GM23338 (cell line): ENCODE data around the gene SYNPO2. TPM values are rescaled to one million over a fixed set of nuclear protein-coding genes. Genes with fewer than 3 reads are reported as not detected.

Source experiments
- ATAC-seq: fragments of 200-7000 bp; cut with Tn5 transposase; 3 replicates; pipeline ENCODE4 v1.9.1; 2020
- DNase-seq: peaks from one replicate; pipeline ENCODE4 v3.0.0-alpha.2; 2015; ENCODE audit warnings: low spot score
- H2AFZ ChIP-seq: fragments of 200-600 bp; sonication (generic); 2 replicates; pipeline ENCODE4 v1.8.0; 2016; ENCODE audit warnings: antibody characterized with exemption, mild to moderate bottlenecking, moderate library complexity
- H3F3A ChIP-seq: fragments of 200-600 bp; sonication (generic); replicated peaks from 2 replicates; pipeline ENCODE4 v1.8.0; 2017; ENCODE audit warnings: antibody characterized with exemption, mixed run types, low read depth
- H3K27ac ChIP-seq: fragments of 200-600 bp; sonication (generic); 2 replicates; pipeline ENCODE4 v1.6.1; 2016; ENCODE audit warnings: low read depth
- H3K27me3 ChIP-seq: fragments of 200-600 bp; sonication (generic); 2 replicates; pipeline ENCODE4 v1.8.0; 2016; ENCODE audit warnings: mild to moderate bottlenecking, mixed run types, moderate library complexity; ENCODE audit not compliant: insufficient read depth
- H3K36me3 ChIP-seq: fragments of 200-600 bp; sonication (generic); 2 replicates; pipeline ENCODE4 v1.8.0; 2016; ENCODE audit warnings: mild to moderate bottlenecking; ENCODE audit not compliant: insufficient read depth
- H3K4me1 ChIP-seq: fragments of 200-600 bp; sonication (generic); 2 replicates; pipeline ENCODE4 v1.8.0; 2016; ENCODE audit warnings: mild to moderate bottlenecking, moderate library complexity; ENCODE audit not compliant: insufficient read depth
- H3K4me2 ChIP-seq: fragments of 200-600 bp; sonication (generic); 2 replicates; pipeline ENCODE4 v1.7.1; 2017; ENCODE audit warnings: mixed run types
- H3K4me3 ChIP-seq: fragments of 200-600 bp; sonication (generic); 2 replicates; pipeline ENCODE4 v1.6.1; 2016; ENCODE audit warnings: mixed run types
- H3K79me2 ChIP-seq: fragments of 200-600 bp; sonication (generic); replicated peaks from 2 replicates; pipeline ENCODE4 v1.8.0; 2017; ENCODE audit warnings: mild to moderate bottlenecking; ENCODE audit not compliant: insufficient read depth
- H3K9me2 ChIP-seq: fragments of 200-600 bp; sonication (generic); 2 replicates; pipeline ENCODE4 v1.8.0; 2017; ENCODE audit not compliant: insufficient read depth
- H4K20me1 ChIP-seq: fragments of 200-600 bp; sonication (generic); replicated peaks from 2 replicates; pipeline ENCODE4 v1.8.0; 2017; ENCODE audit warnings: mild to moderate bottlenecking; ENCODE audit not compliant: insufficient read depth
- H3K27ac Mint-ChIP-seq: 2 replicates; pipeline ENCODE4 v1.8.0; 2020; ENCODE audit warnings: inconsistent platforms, mild to moderate bottlenecking, moderate library complexity, mixed read lengths
- H3K27me3 Mint-ChIP-seq: 3 replicates; pipeline ENCODE4 v1.8.0; 2022; ENCODE audit warnings: low read depth, mild to moderate bottlenecking, moderate library complexity, mixed read lengths, inconsistent platforms; ENCODE audit not compliant: insufficient read depth, poor library complexity
- H3K36me3 Mint-ChIP-seq: 3 replicates; pipeline ENCODE4 v1.8.0; 2021; ENCODE audit warnings: low read depth, mild to moderate bottlenecking, inconsistent platforms, moderate library complexity, mixed read lengths
- H3K4me1 Mint-ChIP-seq: 3 replicates; pipeline ENCODE4 v1.8.0; 2020; ENCODE audit warnings: mild to moderate bottlenecking, inconsistent platforms, mixed read lengths
- H3K4me3 Mint-ChIP-seq: 3 replicates; pipeline ENCODE4 v1.8.0; 2021; ENCODE audit warnings: moderate library complexity, mild to moderate bottlenecking, inconsistent platforms, mixed read lengths
- H3K9me3 Mint-ChIP-seq: 3 replicates; pipeline ENCODE4 v1.8.0; 2020; ENCODE audit warnings: moderate library complexity, mild to moderate bottlenecking, inconsistent platforms, mixed read lengths
- CREB1 ChIP-seq: fragments of 250-450 bp; sonication (Bioruptor Pico); IDR thresholded peaks from 2 replicates; pipeline ENCODE4 v1.5.0; 2020; ENCODE audit warnings: low read depth, mild to moderate bottlenecking, moderate library complexity
- CTCF ChIP-seq, 2 experiments: fragments of 200-600 bp in 1 of 2; sonication (generic) in 1 of 2; conservative IDR thresholded peaks; 2 replicates each; pipeline versions ENCODE4 v1.5.1 to v1.6.1; 2016 to 2017; ENCODE audit warnings: antibody characterized with exemption in 2 of 2, low read depth in 2 of 2, mild to moderate bottlenecking in 2 of 2, moderate library complexity in 1 of 2
- ETS1 ChIP-seq: IDR thresholded peaks from 2 replicates; pipeline ENCODE4 v1.6.1; 2016; ENCODE audit warnings: antibody characterized with exemption
- EZH2 ChIP-seq: fragments of 200-600 bp; sonication (generic); IDR thresholded peaks from one replicate; pipeline ENCODE4 v1.8.0; 2017; ENCODE audit warnings: antibody characterized with exemption, mild to moderate bottlenecking, low read depth; ENCODE audit not compliant: unreplicated experiment
- EZH2phosphoT487 ChIP-seq: fragments of 200-600 bp; sonication (generic); IDR thresholded peaks from one replicate; pipeline ENCODE4 v1.8.1; 2018; ENCODE audit warnings: antibody characterized with exemption; ENCODE audit not compliant: unreplicated experiment
- JUNB ChIP-seq: IDR thresholded peaks from one replicate; pipeline ENCODE4 v1.6.1; 2016; ENCODE audit warnings: antibody characterized with exemption; ENCODE audit not compliant: unreplicated experiment
- NANOG ChIP-seq: IDR thresholded peaks from 2 replicates; pipeline ENCODE4 v1.6.1; 2016; ENCODE audit warnings: antibody characterized with exemption, borderline replicate concordance
- POLR2AphosphoS5 ChIP-seq: IDR thresholded peaks from 2 replicates; pipeline ENCODE4 v1.6.1; 2016; ENCODE audit warnings: antibody characterized with exemption, low read depth
- STAT1 ChIP-seq: IDR thresholded peaks from one replicate; pipeline ENCODE4 v1.6.1; 2016; ENCODE audit warnings: antibody characterized with exemption; ENCODE audit not compliant: unreplicated experiment
- ZNF114 ChIP-seq: fragments of 250-450 bp; sonication (Bioruptor Pico); IDR thresholded peaks from 2 replicates; pipeline ENCODE4 v1.5.0; 2020; ENCODE audit warnings: mild to moderate bottlenecking, moderate library complexity
- ZNF331 ChIP-seq: fragments of 250-450 bp; sonication (Bioruptor Pico); IDR thresholded peaks from 2 replicates; pipeline ENCODE4 v1.5.0; 2020; ENCODE audit warnings: low read depth, mild to moderate bottlenecking, moderate library complexity
- polyA plus RNA-seq: library from polyadenylated mRNA; unstranded; fragments of >200 nt; fragmentation: Nextera tagmentation; extraction: Ambion mirVana; gene quantifications from 2 replicates; pipeline ENCODE4 v1.2.1, GENCODE V29; 2016
- total RNA-seq: library from RNA; depleted of rRNA; stranded (reverse); fragments of >200 nt; shearing (Covaris generic); gene quantifications from 2 replicates; pipeline ENCODE4 v1.2.3, GENCODE V29; 2014
- TF ChIP-seq, protein P1 (sequence below): IDR thresholded peaks from one replicate; pipeline ENCODE4 v1.6.1; 2018; ENCODE audit warnings: antibody characterized with exemption; ENCODE audit not compliant: unreplicated experiment
- TF ChIP-seq, protein P2 (sequence below): fragments of 250-450 bp; sonication (Bioruptor Pico); IDR thresholded peaks from 2 replicates; pipeline ENCODE4 v1.5.0; 2020; ENCODE audit warnings: mild to moderate bottlenecking, moderate library complexity

SYNPO2 gene
- total and polyA plus RNA-seq, 2 experiments from 2014 or later: 2.1 to 3.4 TPM

DNA sequence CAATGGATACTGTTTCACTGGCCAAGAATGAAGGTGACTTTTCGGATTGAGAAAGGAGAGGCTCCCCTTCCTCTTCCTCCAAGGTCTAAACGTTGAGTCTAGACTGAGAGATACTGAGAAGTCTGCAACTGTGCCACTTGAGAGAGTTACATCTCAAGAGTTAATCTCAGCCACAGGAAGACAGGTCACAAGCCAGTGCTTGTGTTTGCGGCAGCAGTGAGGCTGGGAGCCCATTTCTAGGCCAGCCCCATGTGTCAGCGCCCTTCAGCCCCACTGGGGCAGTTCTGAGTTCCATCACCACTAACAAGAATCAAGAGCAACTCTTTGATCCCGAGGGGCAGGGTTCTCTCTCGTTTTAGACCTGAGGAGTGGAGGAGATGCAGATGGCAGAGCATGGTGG, 45.4 kb upstream of the SYNPO2 start:
- 0 out of 2 replicates have a peak overlapping the region, but pooled peaks have one; percentile 72 for H3K27ac Mint-ChIP-seq

More for the DNA sequence above, 45.4 kb upstream of the SYNPO2 start:
- Histone ChIP-seq H3K4me3 (no peak overlapping the region), H3K4me1 (peaks cover 33% of the 10 kb centered on the region), H3K4me2 (no peak overlapping the region), H2AFZ (no peak overlapping the region), H3K27me3 (no peaks in the 10 kb centered on the region), H3K9me2 (no peaks in the 10 kb centered on the region), H3K36me3 (no peaks in the 10 kb centered on the region), H3F3A (no peaks in the 10 kb centered on the region), H3K79me2 (no peaks in the 10 kb centered on the region), H4K20me1 (no peaks in the 10 kb centered on the region), H3K27ac (no peak overlapping the region)
- ATAC-seq: no peak
- no peaks in the 10 kb centered on the region for H3K27me3 Mint-ChIP-seq
- no peak for DNase-seq
- TF ChIP-seq CREB1 (CRISPR knock-in tag): no peak
- TF ChIP-seq, protein P1, sequence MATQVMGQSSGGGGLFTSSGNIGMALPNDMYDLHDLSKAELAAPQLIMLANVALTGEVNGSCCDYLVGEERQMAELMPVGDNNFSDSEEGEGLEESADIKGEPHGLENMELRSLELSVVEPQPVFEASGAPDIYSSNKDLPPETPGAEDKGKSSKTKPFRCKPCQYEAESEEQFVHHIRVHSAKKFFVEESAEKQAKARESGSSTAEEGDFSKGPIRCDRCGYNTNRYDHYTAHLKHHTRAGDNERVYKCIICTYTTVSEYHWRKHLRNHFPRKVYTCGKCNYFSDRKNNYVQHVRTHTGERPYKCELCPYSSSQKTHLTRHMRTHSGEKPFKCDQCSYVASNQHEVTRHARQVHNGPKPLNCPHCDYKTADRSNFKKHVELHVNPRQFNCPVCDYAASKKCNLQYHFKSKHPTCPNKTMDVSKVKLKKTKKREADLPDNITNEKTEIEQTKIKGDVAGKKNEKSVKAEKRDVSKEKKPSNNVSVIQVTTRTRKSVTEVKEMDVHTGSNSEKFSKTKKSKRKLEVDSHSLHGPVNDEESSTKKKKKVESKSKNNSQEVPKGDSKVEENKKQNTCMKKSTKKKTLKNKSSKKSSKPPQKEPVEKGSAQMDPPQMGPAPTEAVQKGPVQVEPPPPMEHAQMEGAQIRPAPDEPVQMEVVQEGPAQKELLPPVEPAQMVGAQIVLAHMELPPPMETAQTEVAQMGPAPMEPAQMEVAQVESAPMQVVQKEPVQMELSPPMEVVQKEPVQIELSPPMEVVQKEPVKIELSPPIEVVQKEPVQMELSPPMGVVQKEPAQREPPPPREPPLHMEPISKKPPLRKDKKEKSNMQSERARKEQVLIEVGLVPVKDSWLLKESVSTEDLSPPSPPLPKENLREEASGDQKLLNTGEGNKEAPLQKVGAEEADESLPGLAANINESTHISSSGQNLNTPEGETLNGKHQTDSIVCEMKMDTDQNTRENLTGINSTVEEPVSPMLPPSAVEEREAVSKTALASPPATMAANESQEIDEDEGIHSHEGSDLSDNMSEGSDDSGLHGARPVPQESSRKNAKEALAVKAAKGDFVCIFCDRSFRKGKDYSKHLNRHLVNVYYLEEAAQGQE: no peak
- no peak for TF ChIP-seq NANOG
- TF ChIP-seq, protein P2, sequence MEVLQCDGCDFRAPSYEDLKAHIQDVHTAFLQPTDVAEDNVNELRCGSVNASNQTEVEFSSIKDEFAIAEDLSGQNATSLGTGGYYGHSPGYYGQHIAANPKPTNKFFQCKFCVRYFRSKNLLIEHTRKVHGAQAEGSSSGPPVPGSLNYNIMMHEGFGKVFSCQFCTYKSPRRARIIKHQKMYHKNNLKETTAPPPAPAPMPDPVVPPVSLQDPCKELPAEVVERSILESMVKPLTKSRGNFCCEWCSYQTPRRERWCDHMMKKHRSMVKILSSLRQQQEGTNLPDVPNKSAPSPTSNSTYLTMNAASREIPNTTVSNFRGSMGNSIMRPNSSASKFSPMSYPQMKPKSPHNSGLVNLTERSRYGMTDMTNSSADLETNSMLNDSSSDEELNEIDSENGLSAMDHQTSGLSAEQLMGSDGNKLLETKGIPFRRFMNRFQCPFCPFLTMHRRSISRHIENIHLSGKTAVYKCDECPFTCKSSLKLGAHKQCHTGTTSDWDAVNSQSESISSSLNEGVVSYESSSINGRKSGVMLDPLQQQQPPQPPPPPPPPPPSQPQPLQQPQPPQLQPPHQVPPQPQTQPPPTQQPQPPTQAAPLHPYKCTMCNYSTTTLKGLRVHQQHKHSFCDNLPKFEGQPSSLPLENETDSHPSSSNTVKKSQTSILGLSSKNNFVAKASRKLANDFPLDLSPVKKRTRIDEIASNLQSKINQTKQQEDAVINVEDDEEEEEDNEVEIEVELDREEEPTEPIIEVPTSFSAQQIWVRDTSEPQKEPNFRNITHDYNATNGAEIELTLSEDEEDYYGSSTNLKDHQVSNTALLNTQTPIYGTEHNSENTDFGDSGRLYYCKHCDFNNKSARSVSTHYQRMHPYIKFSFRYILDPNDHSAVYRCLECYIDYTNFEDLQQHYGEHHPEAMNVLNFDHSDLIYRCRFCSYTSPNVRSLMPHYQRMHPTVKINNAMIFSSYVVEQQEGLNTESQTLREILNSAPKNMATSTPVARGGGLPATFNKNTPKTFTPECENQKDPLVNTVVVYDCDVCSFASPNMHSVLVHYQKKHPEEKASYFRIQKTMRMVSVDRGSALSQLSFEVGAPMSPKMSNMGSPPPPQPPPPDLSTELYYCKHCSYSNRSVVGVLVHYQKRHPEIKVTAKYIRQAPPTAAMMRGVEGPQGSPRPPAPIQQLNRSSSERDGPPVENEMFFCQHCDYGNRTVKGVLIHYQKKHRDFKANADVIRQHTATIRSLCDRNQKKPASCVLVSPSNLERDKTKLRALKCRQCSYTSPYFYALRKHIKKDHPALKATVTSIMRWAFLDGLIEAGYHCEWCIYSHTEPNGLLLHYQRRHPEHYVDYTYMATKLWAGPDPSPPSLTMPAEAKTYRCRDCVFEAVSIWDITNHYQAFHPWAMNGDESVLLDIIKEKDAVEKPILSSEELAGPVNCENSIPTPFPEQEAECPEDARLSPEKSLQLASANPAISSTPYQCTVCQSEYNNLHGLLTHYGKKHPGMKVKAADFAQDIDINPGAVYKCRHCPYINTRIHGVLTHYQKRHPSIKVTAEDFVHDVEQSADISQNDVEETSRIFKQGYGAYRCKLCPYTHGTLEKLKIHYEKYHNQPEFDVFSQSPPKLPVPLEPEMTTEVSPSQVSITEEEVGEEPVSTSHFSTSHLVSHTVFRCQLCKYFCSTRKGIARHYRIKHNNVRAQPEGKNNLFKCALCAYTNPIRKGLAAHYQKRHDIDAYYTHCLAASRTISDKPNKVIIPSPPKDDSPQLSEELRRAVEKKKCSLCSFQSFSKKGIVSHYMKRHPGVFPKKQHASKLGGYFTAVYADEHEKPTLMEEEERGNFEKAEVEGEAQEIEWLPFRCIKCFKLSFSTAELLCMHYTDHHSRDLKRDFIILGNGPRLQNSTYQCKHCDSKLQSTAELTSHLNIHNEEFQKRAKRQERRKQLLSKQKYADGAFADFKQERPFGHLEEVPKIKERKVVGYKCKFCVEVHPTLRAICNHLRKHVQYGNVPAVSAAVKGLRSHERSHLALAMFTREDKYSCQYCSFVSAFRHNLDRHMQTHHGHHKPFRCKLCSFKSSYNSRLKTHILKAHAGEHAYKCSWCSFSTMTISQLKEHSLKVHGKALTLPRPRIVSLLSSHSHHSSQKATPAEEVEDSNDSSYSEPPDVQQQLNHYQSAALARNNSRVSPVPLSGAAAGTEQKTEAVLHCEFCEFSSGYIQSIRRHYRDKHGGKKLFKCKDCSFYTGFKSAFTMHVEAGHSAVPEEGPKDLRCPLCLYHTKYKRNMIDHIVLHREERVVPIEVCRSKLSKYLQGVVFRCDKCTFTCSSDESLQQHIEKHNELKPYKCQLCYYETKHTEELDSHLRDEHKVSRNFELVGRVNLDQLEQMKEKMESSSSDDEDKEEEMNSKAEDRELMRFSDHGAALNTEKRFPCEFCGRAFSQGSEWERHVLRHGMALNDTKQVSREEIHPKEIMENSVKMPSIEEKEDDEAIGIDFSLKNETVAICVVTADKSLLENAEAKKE (CRISPR knock-in tag): no peak
- no peak for TF ChIP-seq ZNF114 (CRISPR knock-in tag)
- no peak for TF ChIP-seq EZH2
- no peak for TF ChIP-seq ETS1
- no peak for TF ChIP-seq STAT1
- no peak for TF ChIP-seq JUNB
- no peak for TF ChIP-seq CTCF (conservative IDR thresholded peaks at IDR 0.05; ENCODE audit: low read depth in 2 of 2)
- TF ChIP-seq EZH2phosphoT487: no peak
- TF ChIP-seq POLR2AphosphoS5: no peak
- TF ChIP-seq ZNF331 (CRISPR knock-in tag): no peak
- no peaks in the 10 kb centered on the region for H3K36me3 Mint-ChIP-seq
- no peaks in the 10 kb centered on the region for H3K9me3 Mint-ChIP-seq
- H3K4me3 Mint-ChIP-seq: no peak overlapping the region
- H3K4me1 Mint-ChIP-seq: peaks cover 38% of the 10 kb centered on the region
